Left lung (tissue), 10 donors: Measurements from ENCODE around the gene GMDS. TPM values are rescaled to one million over a fixed set of nuclear protein-coding genes. Genes with fewer than 3 reads are reported as not detected.
A peak's percentile ranks its signal among the peaks of the same experiment; 100 is the strongest.

Source experiments
- ATAC-seq: fragments of 200-7000 bp; cut with Tn5 transposase; one replicate; pipeline ENCODE4 v1.9.1; 2020; ENCODE audit warnings: moderate library complexity
- DNase-seq, 4 donors: peaks; one replicate each; pipeline ENCODE4 v3.0.0-alpha.2; 2013 to 2020
- H3K27ac ChIP-seq, 2 donors: fragments of 200-600 bp; sonication (generic) in 1 of 2; one replicate each; pipeline versions ENCODE4 v1.5.0 to v1.8.0; 2020 to 2021
- H3K27me3 ChIP-seq, 2 donors: fragments of 200-600 bp; sonication (generic) in 1 of 2; one replicate each; pipeline versions ENCODE4 v1.5.0 to v1.8.0; 2020 to 2021
- H3K36me3 ChIP-seq, 2 donors: fragments of 200-600 bp; sonication (generic) in 1 of 2; one replicate each; pipeline versions ENCODE4 v1.5.0 to v1.8.0; 2020 to 2021
- H3K4me1 ChIP-seq, 2 donors: fragments of 200-600 bp; one replicate each; pipeline ENCODE4 v1.8.0; 2021
- H3K4me3 ChIP-seq, 2 donors: fragments of 200-600 bp; sonication (generic) in 1 of 2; one replicate each; pipeline versions ENCODE4 v1.5.0 to v1.8.0; 2020 to 2021; ENCODE audit warnings: mild to moderate bottlenecking in 1 of 2
- H3K9me3 ChIP-seq, 2 donors: fragments of 200-600 bp; sonication (generic) in 1 of 2; one replicate each; pipeline versions ENCODE4 v1.5.0 to v1.8.0; 2020 to 2021
- intact Hi-C, 2 donors: fragments of 100-400 bp; cut with DNase I; formaldehyde crosslinking; loops; one replicate each; pipeline versions ENCODE4 v1.11.2 to v1.14.2; 2022
- polyA plus RNA-seq, 6 donors: library from polyadenylated mRNA; unstranded; fragments of 120-200 nt; gene quantifications; one replicate each; pipeline ENCODE4 v1.2.1, GENCODE V29; 2013; ENCODE audit not compliant: insufficient read length in 6 of 6
- total RNA-seq, 2 donors: library from RNA; stranded (reverse); fragmentation: NEBNext Ultra II Directional; extraction: Animal tissue kit (Norgen Biotek cat#: 25700); gene quantifications; one replicate each; pipeline ENCODE4 v1.2.1, GENCODE V29; 2021
- TF ChIP-seq, protein P1 (sequence below), 2 donors: fragments of 200-600 bp; sonication (generic) in 1 of 2; IDR thresholded peaks; one replicate each; pipeline versions ENCODE4 v1.5.0 to v1.8.0; 2021; ENCODE audit warnings: antibody characterized with exemption in 2 of 2
- donor health status: DM: no; HTN: yes; CAD: no.
- donor health status: DM: no; HTN: no; CAD: no.

The GMDS gene
- total and polyA plus RNA-seq, 8 donors, result 16.5 to 25.4 (median 21.2) TPM

GRCh38 chr6:2179950-2180349 lies 65.5 kb downstream of the GMDS start:
- no peak for DNase-seq

DNA sequence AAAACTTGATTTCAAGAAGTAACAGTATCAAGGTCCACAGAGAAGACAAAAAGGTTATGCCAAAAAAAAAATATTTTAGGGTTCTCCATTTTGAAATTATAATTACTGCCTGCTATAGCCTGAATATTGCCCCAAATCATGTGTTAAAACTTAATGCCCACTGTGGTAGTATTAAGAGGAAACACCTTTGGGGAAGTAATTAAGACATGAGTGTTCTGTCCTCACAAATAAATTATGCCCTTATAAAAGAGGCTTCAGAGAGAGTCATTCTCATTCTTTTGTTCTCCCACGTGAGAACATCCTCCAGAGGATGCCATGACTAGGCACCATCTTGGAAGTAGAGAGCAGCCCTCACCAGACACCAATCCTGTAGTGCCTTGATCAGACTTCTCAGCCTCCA lies 66.2 kb downstream of the GMDS start:
- ATAC-seq (no peak), DNase-seq (no peak)
- H3K27ac ChIP-seq, result no peak overlapping the region
- H3K27me3 ChIP-seq, result no peaks in the 10 kb centered on the region
- no peaks in the 10 kb centered on the region for H3K36me3 ChIP-seq
- H3K9me3 ChIP-seq, result peaks cover 0 to 8% of the 10 kb centered on the region in 2 donors
- no peak overlapping the region for H3K4me3 ChIP-seq
- no peaks in the 10 kb centered on the region for H3K4me1 ChIP-seq
- intact Hi-C loops, result no loop called here
- TF ChIP-seq, protein P1, sequence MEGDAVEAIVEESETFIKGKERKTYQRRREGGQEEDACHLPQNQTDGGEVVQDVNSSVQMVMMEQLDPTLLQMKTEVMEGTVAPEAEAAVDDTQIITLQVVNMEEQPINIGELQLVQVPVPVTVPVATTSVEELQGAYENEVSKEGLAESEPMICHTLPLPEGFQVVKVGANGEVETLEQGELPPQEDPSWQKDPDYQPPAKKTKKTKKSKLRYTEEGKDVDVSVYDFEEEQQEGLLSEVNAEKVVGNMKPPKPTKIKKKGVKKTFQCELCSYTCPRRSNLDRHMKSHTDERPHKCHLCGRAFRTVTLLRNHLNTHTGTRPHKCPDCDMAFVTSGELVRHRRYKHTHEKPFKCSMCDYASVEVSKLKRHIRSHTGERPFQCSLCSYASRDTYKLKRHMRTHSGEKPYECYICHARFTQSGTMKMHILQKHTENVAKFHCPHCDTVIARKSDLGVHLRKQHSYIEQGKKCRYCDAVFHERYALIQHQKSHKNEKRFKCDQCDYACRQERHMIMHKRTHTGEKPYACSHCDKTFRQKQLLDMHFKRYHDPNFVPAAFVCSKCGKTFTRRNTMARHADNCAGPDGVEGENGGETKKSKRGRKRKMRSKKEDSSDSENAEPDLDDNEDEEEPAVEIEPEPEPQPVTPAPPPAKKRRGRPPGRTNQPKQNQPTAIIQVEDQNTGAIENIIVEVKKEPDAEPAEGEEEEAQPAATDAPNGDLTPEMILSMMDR (IDR thresholded peaks at IDR 0.05), result no peak

More at GRCh38 chr6:2179950-2180349, 65.5 kb downstream of the GMDS start:
- intact Hi-C loops, result no loop called here
- Histone ChIP-seq H3K9me3 (peaks cover 0 to 8% of the 10 kb centered on the region in 2 donors), H3K27ac (no peak overlapping the region), H3K27me3 (no peaks in the 10 kb centered on the region), H3K4me1 (no peaks in the 10 kb centered on the region), H3K36me3 (no peaks in the 10 kb centered on the region), H3K4me3 (no peak overlapping the region)
- TF ChIP-seq, protein P1 (IDR thresholded peaks at IDR 0.05), result no peak
- ATAC-seq, result peak; percentile 97

DNA sequence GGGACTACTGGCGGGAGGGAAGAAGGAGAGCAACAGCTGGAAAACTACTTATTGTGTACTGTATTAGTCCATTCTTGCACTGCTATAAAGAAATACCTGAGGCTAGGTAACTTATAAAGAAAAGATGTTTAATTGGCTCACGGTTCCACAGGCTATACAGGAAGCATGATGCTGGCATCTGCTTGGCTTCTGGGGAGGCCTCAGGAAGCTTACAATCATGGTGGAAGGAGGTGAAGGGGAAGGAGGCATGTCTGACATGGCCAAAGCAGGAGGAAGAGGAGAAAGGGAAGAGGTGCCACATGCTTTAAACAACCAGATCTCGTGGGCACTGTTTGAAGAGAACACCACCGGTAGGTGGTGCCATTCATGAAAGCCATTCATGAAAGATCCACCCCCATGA lies 67.3 kb downstream of the GMDS start:
- no peaks in the 10 kb centered on the region for H3K27me3 ChIP-seq
- ATAC-seq, result no peak
- intact Hi-C loops, result no loop called here

GRCh38 chr6:2175825-2176224 lies 69.6 kb downstream of the GMDS start:
- DNase-seq (no peak), ATAC-seq (no peak)
- peaks cover 0 to 6% of the 10 kb centered on the region in 2 donors for H3K4me1 ChIP-seq
- H3K27me3 ChIP-seq, result no peaks in the 10 kb centered on the region
- H3K27ac ChIP-seq, result no peak overlapping the region
- H3K9me3 ChIP-seq, result peaks cover 0 to 8% of the 10 kb centered on the region in 2 donors
- intact Hi-C loops, result no loop called here
- H3K36me3 ChIP-seq, result no peaks in the 10 kb centered on the region
- TF ChIP-seq, protein P1 (IDR thresholded peaks at IDR 0.05), result no peak
- no peak overlapping the region for H3K4me3 ChIP-seq

More for the DNA sequence above, 67.3 kb downstream of the GMDS start:
- DNase-seq, result no peak
- Histone ChIP-seq H3K9me3 (peaks cover 0 to 8% of the 10 kb centered on the region in 2 donors), H3K27ac (no peak overlapping the region), H3K36me3 (no peaks in the 10 kb centered on the region), H3K4me1 (no peaks in the 10 kb centered on the region), H3K4me3 (no peak overlapping the region)
- TF ChIP-seq, protein P1 (IDR thresholded peaks at IDR 0.05), result no peak

- Histone ChIP-seq H3K36me3 (no peaks in the 10 kb centered on the region), H3K9me3 (peaks cover 0 to 7% of the 10 kb centered on the region in 2 donors), H3K4me1 (peaks cover 0 to 6% of the 10 kb centered on the region in 2 donors), H3K4me3 (no peak overlapping the region), H3K27me3 (no peaks in the 10 kb centered on the region), H3K27ac (no peak overlapping the region)
- TF ChIP-seq, protein P1 (IDR thresholded peaks at IDR 0.05), result no peak
- intact Hi-C loops, result no loop called here
- ATAC-seq (no peak), DNase-seq (no peak)
Measured at GRCh38 chr6:2173203-2173961, 72.0 kb downstream of the GMDS start.
